Measurements from ENCODE around the gene PPP2R3A. TPM values are rescaled to one million over a fixed set of nuclear protein-coding genes. Genes with fewer than 3 reads are reported as not detected.
"Not testable (repeated sequence)": the region's sequence is repeated elsewhere in the genome, so short reads cannot be mapped to it uniquely, and the experiment has no call there.

PPP2R3A gene
- total and polyA plus RNA-seq, 2 donors (not counting 1 experiment from before 2014, with no cell fraction given), result 17.5 to 18.3 TPM

DNA sequence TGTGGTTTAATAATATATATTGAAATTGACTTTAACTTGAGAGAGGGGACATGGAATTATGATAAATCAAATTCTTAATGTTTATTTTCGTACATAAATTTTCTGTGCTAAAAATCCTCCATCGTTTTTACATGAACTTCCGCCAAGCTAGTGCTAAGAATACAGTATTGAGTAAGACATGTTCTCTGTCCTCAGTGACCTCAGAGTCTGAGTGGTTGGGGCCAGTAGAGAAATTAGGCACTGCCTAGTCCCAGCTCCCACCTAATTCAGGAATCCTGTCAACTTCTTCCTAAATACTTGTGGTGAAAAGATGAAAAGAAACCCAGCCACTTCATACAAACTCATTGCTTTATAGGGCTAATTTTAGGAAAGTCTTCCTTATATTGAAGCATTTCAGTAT lies 110.3 kb downstream of the PPP2R3A start:
- no peaks in the 10 kb centered on the region for H4K20me1 ChIP-seq (ENCODE audit: control insufficient read depth, extremely low read depth, insufficient read depth, low read length)
- TF ChIP-seq, protein P1, sequence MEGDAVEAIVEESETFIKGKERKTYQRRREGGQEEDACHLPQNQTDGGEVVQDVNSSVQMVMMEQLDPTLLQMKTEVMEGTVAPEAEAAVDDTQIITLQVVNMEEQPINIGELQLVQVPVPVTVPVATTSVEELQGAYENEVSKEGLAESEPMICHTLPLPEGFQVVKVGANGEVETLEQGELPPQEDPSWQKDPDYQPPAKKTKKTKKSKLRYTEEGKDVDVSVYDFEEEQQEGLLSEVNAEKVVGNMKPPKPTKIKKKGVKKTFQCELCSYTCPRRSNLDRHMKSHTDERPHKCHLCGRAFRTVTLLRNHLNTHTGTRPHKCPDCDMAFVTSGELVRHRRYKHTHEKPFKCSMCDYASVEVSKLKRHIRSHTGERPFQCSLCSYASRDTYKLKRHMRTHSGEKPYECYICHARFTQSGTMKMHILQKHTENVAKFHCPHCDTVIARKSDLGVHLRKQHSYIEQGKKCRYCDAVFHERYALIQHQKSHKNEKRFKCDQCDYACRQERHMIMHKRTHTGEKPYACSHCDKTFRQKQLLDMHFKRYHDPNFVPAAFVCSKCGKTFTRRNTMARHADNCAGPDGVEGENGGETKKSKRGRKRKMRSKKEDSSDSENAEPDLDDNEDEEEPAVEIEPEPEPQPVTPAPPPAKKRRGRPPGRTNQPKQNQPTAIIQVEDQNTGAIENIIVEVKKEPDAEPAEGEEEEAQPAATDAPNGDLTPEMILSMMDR (conservative IDR thresholded peaks at IDR 0.05 in 1 of 2, IDR thresholded peaks at IDR 0.05 in 1 of 2; ENCODE audit: low read depth in 1 of 2, low read length in 2 of 2), result no peak
- no peak for TF ChIP-seq EZH2 (IDR thresholded peaks at IDR 0.05; ENCODE audit: low read length, missing control alignments)
- no peaks in the 10 kb centered on the region for H3K36me3 ChIP-seq (ENCODE audit: control insufficient read depth, insufficient read depth, low read length)
- H3K79me2 ChIP-seq (ENCODE audit: control insufficient read depth, insufficient read depth, low read length), result no peaks in the 10 kb centered on the region
- no peaks in the 10 kb centered on the region for H3K27me3 ChIP-seq (ENCODE audit: control insufficient read depth, insufficient read depth, low read length)
- peak; percentile 50 to 58 for DNase-seq (ENCODE audit: low read depth in 2 of 2)
- no peak overlapping the region for H3K27ac ChIP-seq (ENCODE audit: insufficient read depth, low read length)
- no peak overlapping the region for H2AFZ ChIP-seq (ENCODE audit: low read length)
- no peak overlapping the region for H3K9ac ChIP-seq (ENCODE audit: insufficient read depth, low read length)
- H3K4me2 ChIP-seq (ENCODE audit: extremely low read depth, insufficient read depth, low read length), result no peak overlapping the region
- H3K4me1 ChIP-seq (ENCODE audit: control insufficient read depth, extremely low read depth, insufficient read depth, low read length), result peaks cover 9% of the 10 kb centered on the region
- no peaks in the 10 kb centered on the region for H3K9me3 ChIP-seq (ENCODE audit: control insufficient read depth, insufficient read depth, low read depth, low read length)
- H3K4me3 ChIP-seq (replicated peaks in 1 of 4; ENCODE audit: control extremely low read depth in 1 of 4, insufficient read depth in 1 of 4, low read depth in 3 of 4, low read length in 4 of 4), result no peak overlapping the region

DNA sequence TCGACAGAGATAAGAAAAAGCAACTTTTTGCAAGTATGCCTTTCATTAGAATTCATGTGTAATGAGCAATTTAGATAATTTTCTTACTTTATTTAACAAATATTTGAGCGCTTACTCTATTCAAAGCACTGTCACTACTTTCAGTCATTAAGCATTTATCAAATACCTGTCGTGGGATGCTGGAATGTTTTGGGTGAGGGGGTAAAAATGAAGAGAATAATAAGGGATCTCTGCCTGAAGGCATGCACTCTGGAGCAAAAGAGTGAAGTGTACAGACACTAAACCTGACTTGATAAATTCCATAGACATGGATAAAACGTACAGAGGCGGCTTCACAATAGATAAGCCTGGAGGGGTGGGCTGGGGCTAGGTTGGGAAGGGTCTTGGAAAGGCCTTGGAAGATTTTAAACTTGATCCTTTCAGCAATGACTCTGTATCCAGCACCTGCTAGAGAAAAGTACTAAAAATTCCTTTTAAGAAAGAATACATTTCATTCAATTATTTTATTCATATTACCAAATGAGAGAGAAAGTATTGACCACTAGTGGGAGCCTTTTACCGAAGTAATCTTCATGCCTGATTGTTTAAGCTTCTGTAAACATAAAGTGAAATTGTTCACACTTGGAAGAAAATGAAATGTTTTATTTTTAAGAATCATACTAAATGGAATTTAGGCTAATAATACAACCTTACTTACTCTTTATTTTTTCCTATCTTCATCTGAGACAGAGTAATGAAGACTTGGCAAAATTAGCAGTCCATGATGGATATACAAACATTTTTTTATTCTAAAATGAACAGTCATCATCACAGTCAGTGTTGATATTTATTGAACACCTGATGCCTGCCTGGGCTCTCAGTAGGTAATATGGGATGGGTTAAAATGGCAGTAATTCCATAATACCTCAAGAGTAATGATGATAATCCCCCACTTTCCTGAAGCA lies 113.2 kb downstream of the PPP2R3A start:
- TF ChIP-seq, protein P1 (conservative IDR thresholded peaks at IDR 0.05 in 1 of 2, IDR thresholded peaks at IDR 0.05 in 1 of 2; ENCODE audit: low read depth in 1 of 2, low read length in 2 of 2), result peak; percentile 24 to 67
- no peak for TF ChIP-seq EZH2 (IDR thresholded peaks at IDR 0.05; ENCODE audit: low read length, missing control alignments)
- peak in 1 of 2 donors; percentile 59 for DNase-seq (ENCODE audit: low read depth in 2 of 2)
- H3K9me3 ChIP-seq (ENCODE audit: control insufficient read depth, insufficient read depth, low read depth, low read length), result no peaks in the 10 kb centered on the region
- H3K27ac ChIP-seq (ENCODE audit: insufficient read depth, low read length), result no peak overlapping the region
- H4K20me1 ChIP-seq (ENCODE audit: control insufficient read depth, extremely low read depth, insufficient read depth, low read length), result no peaks in the 10 kb centered on the region
- no peak overlapping the region for H2AFZ ChIP-seq (ENCODE audit: low read length)
- no peaks in the 10 kb centered on the region for H3K79me2 ChIP-seq (ENCODE audit: control insufficient read depth, insufficient read depth, low read length)
- no peak overlapping the region for H3K4me3 ChIP-seq (replicated peaks in 1 of 4; ENCODE audit: control extremely low read depth in 1 of 4, insufficient read depth in 1 of 4, low read depth in 3 of 4, low read length in 4 of 4)
- H3K4me1 ChIP-seq (ENCODE audit: control insufficient read depth, extremely low read depth, insufficient read depth, low read length), result peaks cover 2% of the 10 kb centered on the region
- no peak overlapping the region for H3K4me2 ChIP-seq (ENCODE audit: extremely low read depth, insufficient read depth, low read length)
- H3K9ac ChIP-seq (ENCODE audit: insufficient read depth, low read length), result no peak overlapping the region
- no peaks in the 10 kb centered on the region for H3K27me3 ChIP-seq (ENCODE audit: control insufficient read depth, insufficient read depth, low read length)
- H3K36me3 ChIP-seq (ENCODE audit: control insufficient read depth, insufficient read depth, low read length), result no peaks in the 10 kb centered on the region

DNA sequence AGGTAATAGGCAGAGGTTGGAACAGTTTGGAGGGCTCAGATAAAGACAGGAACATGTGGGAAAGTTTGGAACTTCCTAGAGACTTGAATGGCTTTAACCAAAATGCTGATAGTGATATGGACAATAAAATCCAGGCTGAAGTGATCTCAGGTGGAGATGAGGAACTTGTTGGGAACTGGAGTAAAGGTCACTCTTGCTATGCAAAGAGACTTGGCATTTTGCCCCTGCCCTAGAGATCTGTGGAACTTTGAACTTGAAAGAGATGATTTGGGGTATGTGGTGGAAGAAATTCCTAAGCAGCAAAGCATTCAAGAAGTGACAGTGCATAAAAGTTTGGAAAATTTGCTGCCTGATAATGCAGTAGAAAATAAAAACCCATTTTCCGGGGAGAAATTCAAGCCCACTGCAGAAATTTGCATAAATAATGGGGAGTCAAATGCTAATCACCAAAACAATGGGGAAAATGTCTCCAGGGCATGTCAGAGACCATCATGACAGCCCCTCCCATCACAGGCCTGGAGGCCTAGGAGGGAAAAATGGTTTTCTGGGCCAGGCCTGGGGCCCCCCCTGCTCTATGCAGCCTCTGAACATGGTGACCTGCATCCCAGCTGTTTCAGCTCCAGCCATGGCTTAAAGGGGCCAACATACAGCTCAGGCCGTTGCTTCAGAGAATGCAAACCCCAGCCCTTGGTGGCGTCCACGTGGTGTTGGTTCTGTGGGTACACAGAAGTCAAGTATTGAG lies 118.3 kb downstream of the PPP2R3A start:
- not testable (repeated sequence) for H4K20me1 ChIP-seq (ENCODE audit: control insufficient read depth, extremely low read depth, insufficient read depth, low read length); H3K4me3 ChIP-seq (replicated peaks in 1 of 4; ENCODE audit: control extremely low read depth in 1 of 4, insufficient read depth in 1 of 4, low read depth in 3 of 4, low read length in 4 of 4); H3K27me3 ChIP-seq (ENCODE audit: control insufficient read depth, insufficient read depth, low read length); H3K9me3 ChIP-seq (ENCODE audit: control insufficient read depth, insufficient read depth, low read depth, low read length); H3K79me2 ChIP-seq (ENCODE audit: control insufficient read depth, insufficient read depth, low read length); H3K36me3 ChIP-seq (ENCODE audit: control insufficient read depth, insufficient read depth, low read length); H3K4me2 ChIP-seq (ENCODE audit: extremely low read depth, insufficient read depth, low read length); DNase-seq (ENCODE audit: low read depth in 2 of 2); H3K27ac ChIP-seq (ENCODE audit: insufficient read depth, low read length); H2AFZ ChIP-seq (ENCODE audit: low read length); H3K9ac ChIP-seq (ENCODE audit: insufficient read depth, low read length); H3K4me1 ChIP-seq (ENCODE audit: control insufficient read depth, extremely low read depth, insufficient read depth, low read length)

DNA sequence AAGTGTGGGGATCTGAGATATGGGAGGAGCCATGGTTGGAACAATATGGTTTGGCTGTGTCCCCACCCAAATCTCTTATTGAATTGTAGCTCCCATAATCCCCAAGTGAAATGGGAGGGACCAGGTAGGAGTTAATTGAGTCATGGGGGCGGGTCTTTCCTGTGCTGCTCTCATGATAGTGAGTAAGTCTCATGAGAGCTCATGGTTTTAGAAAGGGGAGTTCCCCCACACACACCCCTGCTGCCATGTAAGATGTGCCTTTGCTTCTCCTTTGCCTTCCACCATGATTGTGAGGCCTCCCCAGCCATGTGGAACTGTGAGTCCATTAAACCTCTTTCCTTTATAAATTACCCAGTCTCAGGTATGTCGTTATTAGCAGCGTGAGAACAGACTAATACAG lies 119.5 kb downstream of the PPP2R3A start:
- not testable (repeated sequence) for H3K4me1 ChIP-seq (ENCODE audit: control insufficient read depth, extremely low read depth, insufficient read depth, low read length); H3K27ac ChIP-seq (ENCODE audit: insufficient read depth, low read length); H3K27me3 ChIP-seq (ENCODE audit: control insufficient read depth, insufficient read depth, low read length); DNase-seq (ENCODE audit: low read depth in 2 of 2); H3K4me3 ChIP-seq (replicated peaks in 1 of 4; ENCODE audit: control extremely low read depth in 1 of 4, insufficient read depth in 1 of 4, low read depth in 3 of 4, low read length in 4 of 4); H3K4me2 ChIP-seq (ENCODE audit: extremely low read depth, insufficient read depth, low read length); H2AFZ ChIP-seq (ENCODE audit: low read length); H3K9me3 ChIP-seq (ENCODE audit: control insufficient read depth, insufficient read depth, low read depth, low read length); H3K36me3 ChIP-seq (ENCODE audit: control insufficient read depth, insufficient read depth, low read length); H3K79me2 ChIP-seq (ENCODE audit: control insufficient read depth, insufficient read depth, low read length); H4K20me1 ChIP-seq (ENCODE audit: control insufficient read depth, extremely low read depth, insufficient read depth, low read length); H3K9ac ChIP-seq (ENCODE audit: insufficient read depth, low read length)

Data from fibroblast of lung (primary cell).